ENCODE data around the gene PEMT. TPM values are rescaled to one million over a fixed set of nuclear protein-coding genes. Genes with fewer than 3 reads are reported as not detected.

PEMT gene
- total and polyA plus RNA-seq, 4 donors, result 18.7 to 59.1 (median 34.4) TPM

DNA sequence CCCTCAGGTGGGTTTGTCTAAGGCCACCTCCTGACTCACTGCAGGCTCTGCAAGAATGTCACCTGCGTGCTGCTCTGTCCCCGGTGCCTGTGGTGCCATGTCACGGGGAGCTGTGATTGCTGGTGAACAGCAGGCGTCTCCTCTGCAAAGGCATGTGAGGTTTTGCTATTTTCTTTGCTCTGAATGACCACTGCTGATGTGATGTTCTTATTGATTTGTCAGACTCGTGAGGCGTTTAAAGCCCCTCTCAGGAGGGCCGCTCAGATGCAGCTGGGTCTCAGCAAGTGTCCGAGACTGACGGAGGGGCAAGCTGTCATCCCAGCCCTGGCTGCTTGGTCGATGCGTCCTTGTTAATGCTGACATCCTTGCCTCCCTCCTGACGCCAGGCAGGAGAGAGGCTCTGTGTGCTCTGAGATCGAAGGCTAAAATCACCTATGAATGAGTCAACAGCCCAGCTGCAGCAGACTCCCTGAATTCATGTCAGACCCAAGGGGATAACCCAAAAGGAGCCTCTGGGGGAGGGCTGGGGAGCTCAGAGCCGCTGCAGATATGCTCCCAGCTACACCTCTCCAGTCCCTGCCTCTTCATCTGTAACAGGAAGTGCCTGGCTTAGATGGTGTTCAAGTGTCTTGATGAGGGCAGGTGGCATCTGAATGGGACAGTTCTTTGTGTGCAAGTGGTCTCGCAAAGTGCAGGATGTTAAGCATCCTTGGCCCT, 11.8 kb upstream of the PEMT start:
- no peaks in the 10 kb centered on the region for H3K27me3 ChIP-seq (ENCODE audit: control insufficient read depth in 3 of 3, insufficient read depth in 3 of 3, low read length in 2 of 3)
- ATAC-seq (ENCODE audit: insufficient read depth, low FRiP score) (no peak), DNase-seq (no peak)
- H3K4me3 ChIP-seq, result no peak overlapping the region
- H3K27ac ChIP-seq (ENCODE audit: low read depth in 1 of 2, low read length in 1 of 2), result no peak overlapping the region
- no peak overlapping the region for H3K9ac ChIP-seq (ENCODE audit: insufficient read depth in 1 of 2, low read length in 2 of 2)
- TF ChIP-seq, protein P1, sequence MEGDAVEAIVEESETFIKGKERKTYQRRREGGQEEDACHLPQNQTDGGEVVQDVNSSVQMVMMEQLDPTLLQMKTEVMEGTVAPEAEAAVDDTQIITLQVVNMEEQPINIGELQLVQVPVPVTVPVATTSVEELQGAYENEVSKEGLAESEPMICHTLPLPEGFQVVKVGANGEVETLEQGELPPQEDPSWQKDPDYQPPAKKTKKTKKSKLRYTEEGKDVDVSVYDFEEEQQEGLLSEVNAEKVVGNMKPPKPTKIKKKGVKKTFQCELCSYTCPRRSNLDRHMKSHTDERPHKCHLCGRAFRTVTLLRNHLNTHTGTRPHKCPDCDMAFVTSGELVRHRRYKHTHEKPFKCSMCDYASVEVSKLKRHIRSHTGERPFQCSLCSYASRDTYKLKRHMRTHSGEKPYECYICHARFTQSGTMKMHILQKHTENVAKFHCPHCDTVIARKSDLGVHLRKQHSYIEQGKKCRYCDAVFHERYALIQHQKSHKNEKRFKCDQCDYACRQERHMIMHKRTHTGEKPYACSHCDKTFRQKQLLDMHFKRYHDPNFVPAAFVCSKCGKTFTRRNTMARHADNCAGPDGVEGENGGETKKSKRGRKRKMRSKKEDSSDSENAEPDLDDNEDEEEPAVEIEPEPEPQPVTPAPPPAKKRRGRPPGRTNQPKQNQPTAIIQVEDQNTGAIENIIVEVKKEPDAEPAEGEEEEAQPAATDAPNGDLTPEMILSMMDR (IDR thresholded peaks at IDR 0.05; ENCODE audit: control extremely low read depth, extremely low read depth), result no peak
- no peaks in the 10 kb centered on the region for H3K36me3 ChIP-seq (ENCODE audit: control insufficient read depth in 4 of 4, insufficient read depth in 4 of 4, low read length in 4 of 4)
- H3K9me3 ChIP-seq (ENCODE audit: control insufficient read depth in 4 of 4, insufficient read depth in 3 of 4, low read length in 3 of 4), result no peaks in the 10 kb centered on the region
- 79 to 86% methylated on average over 15 of the region's 15 CpGs for WGBS, 2 donors
- H3K4me1 ChIP-seq (ENCODE audit: control insufficient read depth in 5 of 5, insufficient read depth in 5 of 5, low read length in 5 of 5), result peaks cover 0 to 4% (median 0%) of the 10 kb centered on the region in 5 donors

DNA sequence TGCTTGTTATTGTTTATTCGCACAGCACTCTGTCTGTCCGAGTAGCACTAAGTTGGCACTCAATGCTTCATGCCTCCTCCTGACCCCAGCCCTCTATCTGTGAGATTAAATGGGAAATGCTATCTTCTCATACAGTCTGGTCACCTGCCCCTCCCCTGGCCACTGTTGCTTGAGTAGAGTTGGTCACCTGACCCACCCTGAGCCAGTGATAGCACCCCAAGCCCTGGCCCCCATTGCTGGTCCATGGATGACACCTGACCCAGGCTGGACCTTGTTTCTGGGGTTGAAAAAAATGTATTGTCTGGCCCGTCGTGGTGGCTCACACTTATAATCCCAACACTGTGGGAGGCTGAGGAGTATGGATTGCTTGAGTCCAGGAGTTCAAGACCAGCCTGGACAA, 8.5 kb upstream of the PEMT start:
- no peak overlapping the region for H3K4me3 ChIP-seq
- 91 to 93% methylated on average over 4 of the region's 4 CpGs for WGBS, 2 donors
- no peak overlapping the region for H3K9ac ChIP-seq (ENCODE audit: insufficient read depth in 1 of 2, low read length in 2 of 2)
- H3K27me3 ChIP-seq (ENCODE audit: control insufficient read depth in 3 of 3, insufficient read depth in 3 of 3, low read length in 2 of 3), result no peaks in the 10 kb centered on the region
- TF ChIP-seq, protein P1 (IDR thresholded peaks at IDR 0.05; ENCODE audit: control extremely low read depth, extremely low read depth), result no peak
- peaks cover 0 to 2% (median 0%) of the 10 kb centered on the region in 5 donors for H3K4me1 ChIP-seq (ENCODE audit: control insufficient read depth in 5 of 5, insufficient read depth in 5 of 5, low read length in 5 of 5)
- no peaks in the 10 kb centered on the region for H3K36me3 ChIP-seq (ENCODE audit: control insufficient read depth in 4 of 4, insufficient read depth in 4 of 4, low read length in 4 of 4)
- DNase-seq, result no peak
- no peaks in the 10 kb centered on the region for H3K9me3 ChIP-seq (ENCODE audit: control insufficient read depth in 4 of 4, insufficient read depth in 3 of 4, low read length in 3 of 4)
- H3K27ac ChIP-seq (ENCODE audit: low read depth in 1 of 2, low read length in 1 of 2), result no peak overlapping the region
- ATAC-seq (ENCODE audit: insufficient read depth, low FRiP score), result no peak

DNA sequence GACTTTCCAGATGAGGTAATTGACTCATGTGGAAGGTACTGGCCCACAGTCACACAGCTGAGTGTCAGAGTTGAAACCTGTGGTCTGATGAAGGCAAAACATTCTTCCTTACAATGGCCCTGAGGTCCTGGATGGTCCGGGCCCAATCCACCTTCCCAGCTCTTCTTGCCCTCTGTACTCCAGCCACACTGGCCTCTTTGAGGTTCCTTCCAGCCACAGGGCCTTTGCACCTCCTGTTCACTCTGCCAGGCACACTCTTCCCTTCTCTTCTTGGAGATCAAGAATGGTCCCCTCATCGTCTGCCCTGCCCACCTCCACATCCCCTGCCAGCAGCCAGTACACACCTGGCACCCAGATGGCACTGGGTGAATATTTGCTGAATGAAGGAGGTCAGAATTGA, 6.5 kb upstream of the PEMT start:
- H3K27ac ChIP-seq (ENCODE audit: low read depth in 1 of 2, low read length in 1 of 2), result no peak overlapping the region
- TF ChIP-seq, protein P1 (IDR thresholded peaks at IDR 0.05; ENCODE audit: control extremely low read depth, extremely low read depth), result no peak
- no peak overlapping the region for H3K9ac ChIP-seq (ENCODE audit: insufficient read depth in 1 of 2, low read length in 2 of 2)
- H3K36me3 ChIP-seq (ENCODE audit: control insufficient read depth in 4 of 4, insufficient read depth in 4 of 4, low read length in 4 of 4), result no peaks in the 10 kb centered on the region
- no peak for ATAC-seq (ENCODE audit: insufficient read depth, low FRiP score)
- H3K27me3 ChIP-seq (ENCODE audit: control insufficient read depth in 3 of 3, insufficient read depth in 3 of 3, low read length in 2 of 3), result no peaks in the 10 kb centered on the region
- 90 to 97% methylated on average over 2 of the region's 2 CpGs for WGBS, 2 donors
- no peak overlapping the region for H3K4me3 ChIP-seq
- H3K4me1 ChIP-seq (ENCODE audit: control insufficient read depth in 5 of 5, insufficient read depth in 5 of 5, low read length in 5 of 5), result peaks cover 0 to 2% (median 0%) of the 10 kb centered on the region in 5 donors
- no peak for DNase-seq
- H3K9me3 ChIP-seq (ENCODE audit: control insufficient read depth in 4 of 4, insufficient read depth in 3 of 4, low read length in 3 of 4), result no peaks in the 10 kb centered on the region

DNA sequence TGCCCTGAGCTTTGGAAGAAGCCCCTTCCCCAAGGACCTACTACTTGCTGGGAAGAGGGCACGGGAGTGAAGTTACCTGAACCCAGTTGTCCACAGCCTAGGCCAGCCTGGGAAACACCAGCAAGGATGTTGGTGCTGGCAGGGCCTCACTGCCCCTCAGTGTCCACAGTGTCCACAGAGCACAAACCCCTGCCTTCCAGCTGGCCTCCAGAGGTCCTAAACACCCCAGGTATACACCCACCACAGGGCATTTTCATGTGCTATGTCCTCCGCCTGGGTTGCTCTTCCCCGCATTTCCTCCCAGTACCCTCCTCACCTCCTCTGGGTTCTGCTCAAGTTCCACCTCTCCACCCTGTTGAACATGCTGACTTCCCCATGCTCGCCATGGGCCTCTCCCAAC, 4.2 kb upstream of the PEMT start:
- Histone ChIP-seq H3K4me3 (no peak overlapping the region), H3K36me3 (ENCODE audit: control insufficient read depth in 4 of 4, insufficient read depth in 4 of 4, low read length in 4 of 4) (no peaks in the 10 kb centered on the region), H3K9ac (ENCODE audit: insufficient read depth in 1 of 2, low read length in 2 of 2) (no peak overlapping the region), H3K4me1 (ENCODE audit: control insufficient read depth in 5 of 5, insufficient read depth in 5 of 5, low read length in 5 of 5) (peaks cover 0 to 11% (median 0%) of the 10 kb centered on the region in 5 donors), H3K9me3 (ENCODE audit: control insufficient read depth in 4 of 4, insufficient read depth in 3 of 4, low read length in 3 of 4) (no peaks in the 10 kb centered on the region), H3K27me3 (ENCODE audit: control insufficient read depth in 3 of 3, insufficient read depth in 3 of 3, low read length in 2 of 3) (no peaks in the 10 kb centered on the region), H3K27ac (ENCODE audit: low read depth in 1 of 2, low read length in 1 of 2) (no peak overlapping the region)
- DNase-seq, result no peak
- WGBS, 2 donors, result 90 to 93% methylated on average over 4 of the region's 4 CpGs
- TF ChIP-seq, protein P1 (IDR thresholded peaks at IDR 0.05; ENCODE audit: control extremely low read depth, extremely low read depth), result no peak
- no peak for ATAC-seq (ENCODE audit: insufficient read depth, low FRiP score)

Measured in lung (tissue), 12 donors.